Measurements from ENCODE around the gene FAM78A. TPM values are rescaled to one million over a fixed set of nuclear protein-coding genes. Genes with fewer than 3 reads are reported as not detected.
A peak's percentile ranks its signal among the peaks of the same experiment; 100 is the strongest.

The FAM78A gene
- total and polyA plus RNA-seq, 2 donors (not counting 1 experiment from before 2014, with no cell fraction given): 42.9 to 58.3 TPM

- Histone ChIP-seq H3K36me3 (replicated peaks in 1 of 2; ENCODE audit: control extremely low read depth in 1 of 2, control insufficient read depth in 1 of 2, extremely low read depth in 1 of 2, insufficient read depth in 2 of 2, low read length in 1 of 2) (peaks cover 0 to 2% of the 10 kb centered on the region in 2 experiments), H3K79me2 (ENCODE audit: control insufficient read depth, insufficient read depth, low read length) (peaks cover 78% of the 10 kb centered on the region), H3K27me3 (replicated peaks in 1 of 4; ENCODE audit: control extremely low read depth in 1 of 4, control insufficient read depth in 3 of 4, insufficient read depth in 4 of 4, low read length in 3 of 4) (no peaks in the 10 kb centered on the region), H3K4me3 (ENCODE audit: control extremely low read depth in 1 of 5, extremely low read depth in 1 of 5, insufficient read depth in 1 of 5, low read depth in 2 of 5, low read length in 4 of 5) (peak overlapping the region; percentile 66 to 95 (median 90)), H3K9ac (ENCODE audit: low read length) (peak overlapping the region; percentile 97), H2AFZ (ENCODE audit: insufficient read depth, low read depth, low read length, poor library complexity, severe bottlenecking) (peak overlapping the region; percentile 59), H3K27ac (ENCODE audit: low read length in 2 of 2) (peak overlapping the region; percentile 86 to 91), H3K4me2 (replicated peaks; ENCODE audit: low read depth, low read length, poor library complexity, severe bottlenecking) (peak overlapping the region; percentile 77), H4K20me1 (ENCODE audit: control insufficient read depth, insufficient read depth, low read length, poor library complexity, severe bottlenecking) (peaks cover 8% of the 10 kb centered on the region), H3K9me3 (ENCODE audit: control extremely low read depth in 1 of 3, control insufficient read depth in 2 of 3, insufficient read depth in 1 of 3, low read length in 2 of 3) (no peaks in the 10 kb centered on the region), H3K4me1 (ENCODE audit: control insufficient read depth in 2 of 2, insufficient read depth in 2 of 2, low read length in 2 of 2) (peaks cover 51 to 65% of the 10 kb centered on the region in 2 donors)
- 6% methylated on average over 17 of the region's 22 CpGs for WGBS (ENCODE audit: insufficient coverage)
- CTCF ChIA-PET: interaction anchor here (1.2 to 8.9 kb wide), 4 partner anchors 10 to 94 kb away, joined by 3 to 158 read pairs (median 14); no protein-coding TSS in a partner anchor
- no peaks in the 10 kb centered on the region for H3K9me3 Mint-ChIP-seq (ENCODE audit: insufficient read depth)
- peak overlapping the region; percentile 97 for H3K27ac Mint-ChIP-seq
- POLR2A ChIA-PET: interaction anchor here (0.6 to 8.2 kb wide), 4 partner anchors 10 to 1109 kb away, joined by 3 to 199 read pairs (median 6); no protein-coding TSS in a partner anchor
- intact Hi-C loops (cut with micrococcal nuclease): loop anchor here (2.0 to 10.0 kb wide), 2 partner anchors 62 to 460 kb away; no protein-coding TSS in a partner anchor
- peaks cover 64% of the 10 kb centered on the region for H3K4me1 Mint-ChIP-seq
- DNase-seq: peak; percentile 46
- H3K27me3 Mint-ChIP-seq: no peaks in the 10 kb centered on the region
- ATAC-seq (ENCODE audit: low read depth): no peak
- TF ChIP-seq EZH2 (IDR thresholded peaks at IDR 0.05; ENCODE audit: borderline replicate concordance, insufficient read depth, low read depth, low read length, poor library complexity, severe bottlenecking) (no peak), CTCF (IDR thresholded peaks at IDR 0.05) (no peak)
- peak overlapping the region; percentile 94 for H3K4me3 Mint-ChIP-seq
These were observed 3.0 kb downstream of the FAM78A start for GRCh38 chr9:131273146-131273855.

GRCh38 chr9:131272212-131272611 is 4.1 kb downstream of the FAM78A start:
- ChIA-PET CTCF (interaction anchor here (1.3 to 8.9 kb wide), 3 partner anchors 17 to 93 kb away, joined by 3 to 158 read pairs (median 11); no protein-coding TSS in a partner anchor), POLR2A (interaction anchor here (0.7 to 8.2 kb wide), 4 partner anchors 18 to 1752 kb away, joined by 3 to 199 read pairs (median 10); no protein-coding TSS in a partner anchor)
- DNase-seq (no peak), ATAC-seq (ENCODE audit: low read depth) (no peak)
- Mint-ChIP-seq H3K27me3 (no peaks in the 10 kb centered on the region), H3K4me1 (peaks cover 66% of the 10 kb centered on the region), H3K9me3 (ENCODE audit: insufficient read depth) (no peaks in the 10 kb centered on the region), H3K27ac (peak overlapping the region; percentile 96), H3K4me3 (peak overlapping the region; percentile 64)
- H3K4me3 ChIP-seq (ENCODE audit: control extremely low read depth in 1 of 5, extremely low read depth in 1 of 5, insufficient read depth in 1 of 5, low read depth in 2 of 5, low read length in 4 of 5): peak overlapping the region in 1 of 5 experiments; percentile 19
- WGBS (ENCODE audit: insufficient coverage): 60% methylated on average over 1 of the region's 3 CpGs
- H3K27me3 ChIP-seq (replicated peaks in 1 of 4; ENCODE audit: control extremely low read depth in 1 of 4, control insufficient read depth in 3 of 4, insufficient read depth in 4 of 4, low read length in 3 of 4): no peaks in the 10 kb centered on the region
- peak overlapping the region; percentile 86 to 91 for H3K27ac ChIP-seq (ENCODE audit: low read length in 2 of 2)
- H3K9ac ChIP-seq (ENCODE audit: low read length): peak overlapping the region; percentile 47
- H3K4me2 ChIP-seq (replicated peaks; ENCODE audit: low read depth, low read length, poor library complexity, severe bottlenecking): peak overlapping the region; percentile 77
- no peaks in the 10 kb centered on the region for H3K9me3 ChIP-seq (ENCODE audit: control extremely low read depth in 1 of 3, control insufficient read depth in 2 of 3, insufficient read depth in 1 of 3, low read length in 2 of 3)
- H2AFZ ChIP-seq (ENCODE audit: insufficient read depth, low read depth, low read length, poor library complexity, severe bottlenecking): no peak overlapping the region
- peaks cover 8% of the 10 kb centered on the region for H4K20me1 ChIP-seq (ENCODE audit: control insufficient read depth, insufficient read depth, low read length, poor library complexity, severe bottlenecking)
- H3K4me1 ChIP-seq (ENCODE audit: control insufficient read depth in 2 of 2, insufficient read depth in 2 of 2, low read length in 2 of 2): peaks cover 58 to 73% of the 10 kb centered on the region in 2 donors
- TF ChIP-seq CTCF (IDR thresholded peaks at IDR 0.05) (no peak), EZH2 (IDR thresholded peaks at IDR 0.05; ENCODE audit: borderline replicate concordance, insufficient read depth, low read depth, low read length, poor library complexity, severe bottlenecking) (no peak)
- H3K36me3 ChIP-seq (replicated peaks in 1 of 2; ENCODE audit: control extremely low read depth in 1 of 2, control insufficient read depth in 1 of 2, extremely low read depth in 1 of 2, insufficient read depth in 2 of 2, low read length in 1 of 2): peaks cover 0 to 2% of the 10 kb centered on the region in 2 experiments
- peaks cover 89% of the 10 kb centered on the region for H3K79me2 ChIP-seq (ENCODE audit: control insufficient read depth, insufficient read depth, low read length)
- intact Hi-C loops (cut with micrococcal nuclease): loop anchor here (2.0 to 10.0 kb wide), 2 partner anchors 63 to 461 kb away; no protein-coding TSS in a partner anchor

Data from B cell (primary cell).